Measurements from ENCODE around the gene KLRC4. TPM values are rescaled to one million over a fixed set of nuclear protein-coding genes. Genes with fewer than 3 reads are reported as not detected.

The KLRC4 gene
- total RNA-seq, 1 experiment from 2014 or later = 2.1 TPM

DNA sequence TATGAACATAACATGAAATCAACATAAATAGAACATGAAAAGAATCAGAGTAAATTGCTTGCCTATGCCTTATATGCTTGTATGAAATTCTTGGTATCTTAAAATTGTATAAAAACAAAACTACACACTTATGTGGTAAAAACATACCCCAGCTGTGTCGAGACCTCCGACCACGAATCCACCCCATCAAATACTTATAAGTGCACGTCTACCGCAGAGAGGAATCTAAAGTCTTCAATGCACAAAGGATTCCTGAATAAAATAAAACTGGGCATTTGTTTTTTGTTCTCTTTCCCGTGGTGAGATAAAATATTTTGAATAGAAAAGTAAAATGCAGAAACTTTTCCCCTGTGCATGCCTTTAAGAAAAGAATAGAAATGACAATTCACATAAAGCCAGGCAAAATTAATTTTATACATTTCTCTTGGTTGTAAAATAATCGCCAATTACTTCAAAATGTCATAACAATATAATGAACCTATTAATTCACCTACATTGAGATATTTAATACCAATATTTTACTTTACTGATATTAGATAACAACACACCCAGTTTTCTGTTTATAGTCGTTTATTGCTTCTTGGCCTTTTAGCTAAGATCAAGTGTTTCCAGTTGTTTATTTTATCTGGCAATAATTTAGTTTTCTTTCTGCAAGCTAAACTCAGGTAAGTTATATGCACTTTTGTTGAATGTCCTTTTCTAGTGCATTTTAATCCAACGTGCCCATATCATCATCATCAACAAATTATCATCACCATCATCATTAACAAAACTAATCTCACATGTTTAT is 20.7 kb downstream of the KLRC4 start:
- H3K4me3 ChIP-seq (replicated peaks in 1 of 2; ENCODE audit: low read depth in 1 of 2, low read length in 2 of 2) = no peak overlapping the region
- H3K4me1 ChIP-seq (ENCODE audit: control insufficient read depth in 1 of 2, insufficient read depth in 2 of 2, low read length in 2 of 2) = peaks cover 17 to 21% of the 10 kb centered on the region in 2 experiments
- no peak overlapping the region for H2AFZ ChIP-seq (ENCODE audit: low read depth, low read length, poor library complexity, severe bottlenecking)
- no peaks in the 10 kb centered on the region for H3K36me3 ChIP-seq (ENCODE audit: control insufficient read depth in 1 of 2, insufficient read depth in 2 of 2, low read length in 2 of 2)
- TF ChIP-seq SRF (IDR thresholded peaks at IDR 0.05; ENCODE audit: low read depth) (no peak), TCF7L2 (IDR thresholded peaks at IDR 0.05; ENCODE audit: borderline replicate concordance, extremely low read depth, insufficient read depth, insufficient read length) (no peak), CBX3 (IDR thresholded peaks at IDR 0.05; ENCODE audit: low read depth) (no peak), ELF1 (IDR thresholded peaks at IDR 0.05; ENCODE audit: borderline replicate concordance, low read depth) (no peak), JUND (IDR thresholded peaks at IDR 0.05) (no peak), EZH2 (IDR thresholded peaks at IDR 0.05) (no peak), POLR2A (IDR thresholded peaks at IDR 0.05; ENCODE audit: borderline replicate concordance, extremely low read depth, insufficient read depth, insufficient read length) (no peak), EZH2phosphoT487 (IDR thresholded peaks at IDR 0.05; ENCODE audit: borderline replicate concordance) (no peak), SP1 (IDR thresholded peaks at IDR 0.05; ENCODE audit: low read depth) (no peak), ZFX (IDR thresholded peaks at IDR 0.05) (no peak), EGR1 (IDR thresholded peaks at IDR 0.05; ENCODE audit: low read depth) (no peak), ZNF274 (IDR thresholded peaks at IDR 0.05; ENCODE audit: low read depth, low read length) (no peak), SIN3A (IDR thresholded peaks at IDR 0.05; ENCODE audit: low read depth) (no peak), RAD21 (IDR thresholded peaks at IDR 0.05; ENCODE audit: low read depth) (no peak)
- TF ChIP-seq, protein P1, sequence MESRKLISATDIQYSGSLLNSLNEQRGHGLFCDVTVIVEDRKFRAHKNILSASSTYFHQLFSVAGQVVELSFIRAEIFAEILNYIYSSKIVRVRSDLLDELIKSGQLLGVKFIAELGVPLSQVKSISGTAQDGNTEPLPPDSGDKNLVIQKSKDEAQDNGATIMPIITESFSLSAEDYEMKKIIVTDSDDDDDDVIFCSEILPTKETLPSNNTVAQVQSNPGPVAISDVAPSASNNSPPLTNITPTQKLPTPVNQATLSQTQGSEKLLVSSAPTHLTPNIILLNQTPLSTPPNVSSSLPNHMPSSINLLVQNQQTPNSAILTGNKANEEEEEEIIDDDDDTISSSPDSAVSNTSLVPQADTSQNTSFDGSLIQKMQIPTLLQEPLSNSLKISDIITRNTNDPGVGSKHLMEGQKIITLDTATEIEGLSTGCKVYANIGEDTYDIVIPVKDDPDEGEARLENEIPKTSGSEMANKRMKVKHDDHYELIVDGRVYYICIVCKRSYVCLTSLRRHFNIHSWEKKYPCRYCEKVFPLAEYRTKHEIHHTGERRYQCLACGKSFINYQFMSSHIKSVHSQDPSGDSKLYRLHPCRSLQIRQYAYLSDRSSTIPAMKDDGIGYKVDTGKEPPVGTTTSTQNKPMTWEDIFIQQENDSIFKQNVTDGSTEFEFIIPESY (IDR thresholded peaks at IDR 0.05; ENCODE audit: extremely low read depth, insufficient replicate concordance, low read length) = no peak
- TF ChIP-seq, protein P2, sequence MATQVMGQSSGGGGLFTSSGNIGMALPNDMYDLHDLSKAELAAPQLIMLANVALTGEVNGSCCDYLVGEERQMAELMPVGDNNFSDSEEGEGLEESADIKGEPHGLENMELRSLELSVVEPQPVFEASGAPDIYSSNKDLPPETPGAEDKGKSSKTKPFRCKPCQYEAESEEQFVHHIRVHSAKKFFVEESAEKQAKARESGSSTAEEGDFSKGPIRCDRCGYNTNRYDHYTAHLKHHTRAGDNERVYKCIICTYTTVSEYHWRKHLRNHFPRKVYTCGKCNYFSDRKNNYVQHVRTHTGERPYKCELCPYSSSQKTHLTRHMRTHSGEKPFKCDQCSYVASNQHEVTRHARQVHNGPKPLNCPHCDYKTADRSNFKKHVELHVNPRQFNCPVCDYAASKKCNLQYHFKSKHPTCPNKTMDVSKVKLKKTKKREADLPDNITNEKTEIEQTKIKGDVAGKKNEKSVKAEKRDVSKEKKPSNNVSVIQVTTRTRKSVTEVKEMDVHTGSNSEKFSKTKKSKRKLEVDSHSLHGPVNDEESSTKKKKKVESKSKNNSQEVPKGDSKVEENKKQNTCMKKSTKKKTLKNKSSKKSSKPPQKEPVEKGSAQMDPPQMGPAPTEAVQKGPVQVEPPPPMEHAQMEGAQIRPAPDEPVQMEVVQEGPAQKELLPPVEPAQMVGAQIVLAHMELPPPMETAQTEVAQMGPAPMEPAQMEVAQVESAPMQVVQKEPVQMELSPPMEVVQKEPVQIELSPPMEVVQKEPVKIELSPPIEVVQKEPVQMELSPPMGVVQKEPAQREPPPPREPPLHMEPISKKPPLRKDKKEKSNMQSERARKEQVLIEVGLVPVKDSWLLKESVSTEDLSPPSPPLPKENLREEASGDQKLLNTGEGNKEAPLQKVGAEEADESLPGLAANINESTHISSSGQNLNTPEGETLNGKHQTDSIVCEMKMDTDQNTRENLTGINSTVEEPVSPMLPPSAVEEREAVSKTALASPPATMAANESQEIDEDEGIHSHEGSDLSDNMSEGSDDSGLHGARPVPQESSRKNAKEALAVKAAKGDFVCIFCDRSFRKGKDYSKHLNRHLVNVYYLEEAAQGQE (IDR thresholded peaks at IDR 0.05; ENCODE audit: low read depth) = no peak
- TF ChIP-seq, protein P3, sequence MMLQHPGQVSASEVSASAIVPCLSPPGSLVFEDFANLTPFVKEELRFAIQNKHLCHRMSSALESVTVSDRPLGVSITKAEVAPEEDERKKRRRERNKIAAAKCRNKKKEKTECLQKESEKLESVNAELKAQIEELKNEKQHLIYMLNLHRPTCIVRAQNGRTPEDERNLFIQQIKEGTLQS (IDR thresholded peaks at IDR 0.05) = no peak
- TF ChIP-seq, protein P4, sequence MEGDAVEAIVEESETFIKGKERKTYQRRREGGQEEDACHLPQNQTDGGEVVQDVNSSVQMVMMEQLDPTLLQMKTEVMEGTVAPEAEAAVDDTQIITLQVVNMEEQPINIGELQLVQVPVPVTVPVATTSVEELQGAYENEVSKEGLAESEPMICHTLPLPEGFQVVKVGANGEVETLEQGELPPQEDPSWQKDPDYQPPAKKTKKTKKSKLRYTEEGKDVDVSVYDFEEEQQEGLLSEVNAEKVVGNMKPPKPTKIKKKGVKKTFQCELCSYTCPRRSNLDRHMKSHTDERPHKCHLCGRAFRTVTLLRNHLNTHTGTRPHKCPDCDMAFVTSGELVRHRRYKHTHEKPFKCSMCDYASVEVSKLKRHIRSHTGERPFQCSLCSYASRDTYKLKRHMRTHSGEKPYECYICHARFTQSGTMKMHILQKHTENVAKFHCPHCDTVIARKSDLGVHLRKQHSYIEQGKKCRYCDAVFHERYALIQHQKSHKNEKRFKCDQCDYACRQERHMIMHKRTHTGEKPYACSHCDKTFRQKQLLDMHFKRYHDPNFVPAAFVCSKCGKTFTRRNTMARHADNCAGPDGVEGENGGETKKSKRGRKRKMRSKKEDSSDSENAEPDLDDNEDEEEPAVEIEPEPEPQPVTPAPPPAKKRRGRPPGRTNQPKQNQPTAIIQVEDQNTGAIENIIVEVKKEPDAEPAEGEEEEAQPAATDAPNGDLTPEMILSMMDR (IDR thresholded peaks at IDR 0.05 in 2 of 3, conservative IDR thresholded peaks at IDR 0.05 in 1 of 3; ENCODE audit: borderline replicate concordance in 1 of 3, insufficient read depth in 1 of 3, low read depth in 2 of 3, low read length in 2 of 3) = no peak
- no peaks in the 10 kb centered on the region for H3K79me2 ChIP-seq (ENCODE audit: insufficient read depth, low read length)
- 0 out of 4 replicates have a peak, but pooled peaks cover 0 to 5% of the 10 kb centered on the region in 2 experiments for H3K9me3 ChIP-seq (ENCODE audit: control insufficient read depth in 1 of 2, insufficient read depth in 1 of 2, low read depth in 1 of 2, low read length in 2 of 2)
- H3K27me3 ChIP-seq (ENCODE audit: insufficient read depth, low read length) = no peaks in the 10 kb centered on the region
- POLR2A ChIA-PET = no interaction called here
- H3K27ac ChIP-seq (ENCODE audit: low read depth, low read length) = no peak overlapping the region
- ATAC-seq (no peak), DNase-seq (ENCODE audit: low read depth, low spot score) (no peak)
- H3K9me2 ChIP-seq (ENCODE audit: insufficient read depth) = no peaks in the 10 kb centered on the region
- H4K20me1 ChIP-seq (ENCODE audit: insufficient read depth) = no peaks in the 10 kb centered on the region
- RAD21 ChIA-PET (ENCODE audit: low non-redundant PET in 1 of 2, low total read pairs in 2 of 2, uncharacterized antibody in 2 of 2, unreplicated experiment in 2 of 2) = no interaction called here
- intact Hi-C loops (cut with micrococcal nuclease) = no loop called here
- no peak overlapping the region for H3K9ac ChIP-seq (ENCODE audit: low read length)
- H3K4me2 ChIP-seq (ENCODE audit: low read length) = no peak overlapping the region
- BruUV-seq (replicated peaks) = no TSS peak
- CTCF ChIA-PET = no interaction called here

Measured in HCT116 (cell line).